ENCODE data around the gene FMOD. TPM values are rescaled to one million over a fixed set of nuclear protein-coding genes. Genes with fewer than 3 reads are reported as not detected.

The FMOD gene
- polyA plus RNA-seq, 3 donors = not detected

DNA sequence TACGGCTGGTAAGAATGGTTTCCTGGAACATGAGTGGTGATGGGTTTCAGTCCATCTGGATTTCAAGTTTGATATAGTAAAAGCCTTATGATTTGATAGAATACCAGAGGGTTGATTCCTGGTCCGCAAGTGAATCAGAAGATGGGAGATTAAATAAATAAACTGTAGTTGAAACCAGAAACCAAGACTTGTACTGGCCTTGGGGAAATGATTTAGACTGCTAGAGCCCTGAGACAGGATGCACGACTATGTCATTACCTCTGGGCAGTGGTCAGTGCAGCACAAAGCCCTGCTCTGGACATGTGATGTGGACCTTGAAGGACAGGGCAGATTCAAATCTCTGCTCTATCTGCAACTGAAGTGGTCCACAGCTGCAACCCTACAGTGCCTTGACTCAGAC is 15.6 kb upstream of the FMOD start:
- no peak overlapping the region for H3K4me3 ChIP-seq (replicated peaks in 1 of 3; ENCODE audit: low read depth in 2 of 3, low read length in 3 of 3)
- no peak overlapping the region for H2AFZ ChIP-seq (ENCODE audit: insufficient read depth, low read depth, low read length, poor library complexity, severe bottlenecking)
- DNase-seq = no peak
- no peaks in the 10 kb centered on the region for H3K36me3 ChIP-seq (replicated peaks in 1 of 2; ENCODE audit: control insufficient read depth in 1 of 2, insufficient read depth in 2 of 2, low read length in 2 of 2)
- no peaks in the 10 kb centered on the region for H4K20me1 ChIP-seq (ENCODE audit: insufficient read depth, low read length)
- 97% methylated on average over 3 of the region's 3 CpGs for WGBS (ENCODE audit: insufficient coverage)
- H3K27me3 Mint-ChIP-seq (ENCODE audit: low read depth in 3 of 3) = peaks cover 7 to 12% (median 11%) of the 10 kb centered on the region in 3 donors
- peaks cover 43% of the 10 kb centered on the region for H3K4me1 Mint-ChIP-seq
- no peak overlapping the region for H3K4me2 ChIP-seq (replicated peaks; ENCODE audit: extremely low read depth, low read length, poor library complexity, severe bottlenecking)
- H3K9me3 ChIP-seq (replicated peaks in 1 of 2; ENCODE audit: control insufficient read depth in 1 of 2, insufficient read depth in 1 of 2, low read length in 2 of 2) = no peaks in the 10 kb centered on the region
- TF ChIP-seq, protein P1, sequence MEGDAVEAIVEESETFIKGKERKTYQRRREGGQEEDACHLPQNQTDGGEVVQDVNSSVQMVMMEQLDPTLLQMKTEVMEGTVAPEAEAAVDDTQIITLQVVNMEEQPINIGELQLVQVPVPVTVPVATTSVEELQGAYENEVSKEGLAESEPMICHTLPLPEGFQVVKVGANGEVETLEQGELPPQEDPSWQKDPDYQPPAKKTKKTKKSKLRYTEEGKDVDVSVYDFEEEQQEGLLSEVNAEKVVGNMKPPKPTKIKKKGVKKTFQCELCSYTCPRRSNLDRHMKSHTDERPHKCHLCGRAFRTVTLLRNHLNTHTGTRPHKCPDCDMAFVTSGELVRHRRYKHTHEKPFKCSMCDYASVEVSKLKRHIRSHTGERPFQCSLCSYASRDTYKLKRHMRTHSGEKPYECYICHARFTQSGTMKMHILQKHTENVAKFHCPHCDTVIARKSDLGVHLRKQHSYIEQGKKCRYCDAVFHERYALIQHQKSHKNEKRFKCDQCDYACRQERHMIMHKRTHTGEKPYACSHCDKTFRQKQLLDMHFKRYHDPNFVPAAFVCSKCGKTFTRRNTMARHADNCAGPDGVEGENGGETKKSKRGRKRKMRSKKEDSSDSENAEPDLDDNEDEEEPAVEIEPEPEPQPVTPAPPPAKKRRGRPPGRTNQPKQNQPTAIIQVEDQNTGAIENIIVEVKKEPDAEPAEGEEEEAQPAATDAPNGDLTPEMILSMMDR (IDR thresholded peaks at IDR 0.05) = no peak
- H3K27ac Mint-ChIP-seq = no peak overlapping the region
- H3K27me3 ChIP-seq (ENCODE audit: control insufficient read depth in 2 of 2, insufficient read depth in 2 of 2, low read length in 2 of 2) = no peaks in the 10 kb centered on the region
- intact Hi-C loops (cut with micrococcal nuclease) = loop anchor here (5.0 to 10.0 kb wide), 2 partner anchors 46 to 68 kb away; no protein-coding TSS in a partner anchor
- no peaks in the 10 kb centered on the region for H3K79me2 ChIP-seq (ENCODE audit: insufficient read depth, low read length)
- H3K36me3 Mint-ChIP-seq = no peaks in the 10 kb centered on the region
- H3K27ac ChIP-seq (ENCODE audit: low read depth in 1 of 2, low read length in 2 of 2) = no peak overlapping the region
- H3K9me3 Mint-ChIP-seq = no peaks in the 10 kb centered on the region
- H3K9ac ChIP-seq (ENCODE audit: insufficient read depth, low read length, poor library complexity, severe bottlenecking) = no peak overlapping the region
- H3K4me3 Mint-ChIP-seq = no peak overlapping the region
- H3K4me1 ChIP-seq (ENCODE audit: control insufficient read depth in 1 of 2, insufficient read depth in 2 of 2, low read length in 2 of 2) = peaks cover 35 to 39% of the 10 kb centered on the region in 2 donors

DNA sequence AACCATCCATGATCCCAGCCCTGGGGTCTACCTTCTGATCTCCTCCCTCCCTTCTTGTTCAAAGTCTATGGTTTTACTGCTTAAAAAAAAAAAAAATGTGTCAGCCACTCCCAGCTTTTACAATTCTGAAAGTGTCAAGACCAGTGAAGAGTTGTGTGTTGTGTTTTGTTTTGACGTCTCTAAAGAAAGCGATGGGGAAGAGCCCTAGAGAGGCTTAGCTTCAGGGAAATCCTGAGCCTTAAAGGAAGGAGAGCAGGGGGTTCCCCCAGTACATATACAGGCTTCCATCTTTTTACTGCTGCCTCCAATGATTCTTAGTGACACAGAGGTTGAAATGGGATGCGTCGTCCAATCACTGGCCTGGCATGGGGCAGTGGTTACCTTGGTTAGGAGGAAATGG is 13.9 kb upstream of the FMOD start:
- TF ChIP-seq, protein P1 (IDR thresholded peaks at IDR 0.05) = no peak
- Mint-ChIP-seq H3K4me3 (peak overlapping the region in 1 of 2 donors; percentile 26), H3K27ac (no peak overlapping the region), H3K9me3 (no peaks in the 10 kb centered on the region), H3K4me1 (peaks cover 41% of the 10 kb centered on the region), H3K36me3 (no peaks in the 10 kb centered on the region), H3K27me3 (ENCODE audit: low read depth in 3 of 3) (peaks cover 12 to 14% (median 12%) of the 10 kb centered on the region in 3 donors)
- intact Hi-C loops (cut with micrococcal nuclease) = loop anchor here (5.0 to 10.0 kb wide), 2 partner anchors 47 to 70 kb away; no protein-coding TSS in a partner anchor
- H3K4me2 ChIP-seq (replicated peaks; ENCODE audit: extremely low read depth, low read length, poor library complexity, severe bottlenecking) = no peak overlapping the region
- no peak overlapping the region for H3K4me3 ChIP-seq (replicated peaks in 1 of 3; ENCODE audit: low read depth in 2 of 3, low read length in 3 of 3)
- no peaks in the 10 kb centered on the region for H3K9me3 ChIP-seq (replicated peaks in 1 of 2; ENCODE audit: control insufficient read depth in 1 of 2, insufficient read depth in 1 of 2, low read length in 2 of 2)
- H3K36me3 ChIP-seq (replicated peaks in 1 of 2; ENCODE audit: control insufficient read depth in 1 of 2, insufficient read depth in 2 of 2, low read length in 2 of 2) = no peaks in the 10 kb centered on the region
- no peaks in the 10 kb centered on the region for H4K20me1 ChIP-seq (ENCODE audit: insufficient read depth, low read length)
- H3K27me3 ChIP-seq (ENCODE audit: control insufficient read depth in 2 of 2, insufficient read depth in 2 of 2, low read length in 2 of 2) = no peaks in the 10 kb centered on the region
- no peaks in the 10 kb centered on the region for H3K79me2 ChIP-seq (ENCODE audit: insufficient read depth, low read length)
- WGBS (ENCODE audit: insufficient coverage) = no CpG with 5 or more reads among the region's 4 CpGs
- no peak for DNase-seq
- peaks cover 32 to 33% of the 10 kb centered on the region in 2 donors for H3K4me1 ChIP-seq (ENCODE audit: control insufficient read depth in 1 of 2, insufficient read depth in 2 of 2, low read length in 2 of 2)
- H2AFZ ChIP-seq (ENCODE audit: insufficient read depth, low read depth, low read length, poor library complexity, severe bottlenecking) = no peak overlapping the region
- no peak overlapping the region for H3K27ac ChIP-seq (ENCODE audit: low read depth in 1 of 2, low read length in 2 of 2)
- H3K9ac ChIP-seq (ENCODE audit: insufficient read depth, low read length, poor library complexity, severe bottlenecking) = no peak overlapping the region

Data from CD14-positive monocyte (primary cell).